ENCODE results near the gene SNCAIP.

SNCAIP gene

GRCh38 chr5:122385286-122385685, 73.2 kb downstream of the SNCAIP start:
- no peak for DNase-seq (ENCODE audit: extremely low read depth, low read depth)
- TF ChIP-seq CTCF (IDR thresholded peaks at IDR 0.05; ENCODE audit: low read depth, low read length) = no peak

- DNase-seq (ENCODE audit: extremely low read depth, low read depth) = no peak
- no peak for TF ChIP-seq CTCF (IDR thresholded peaks at IDR 0.05; ENCODE audit: low read depth, low read length)
Measured at GRCh38 chr5:122385808-122386207, 73.8 kb downstream of the SNCAIP start.

GRCh38 chr5:122390154-122390553, 78.1 kb downstream of the SNCAIP start:
- DNase-seq (ENCODE audit: extremely low read depth, low read depth) = no peak
- TF ChIP-seq CTCF (IDR thresholded peaks at IDR 0.05; ENCODE audit: low read depth, low read length) = no peak

- no peak for TF ChIP-seq CTCF (IDR thresholded peaks at IDR 0.05; ENCODE audit: low read depth, low read length)
Measured at GRCh38 chr5:122390694-122391093, 78.7 kb downstream of the SNCAIP start.

GRCh38 chr5:122391621-122392020, 79.6 kb downstream of the SNCAIP start:
- no peak for TF ChIP-seq CTCF (IDR thresholded peaks at IDR 0.05; ENCODE audit: low read depth, low read length)
- DNase-seq (ENCODE audit: extremely low read depth, low read depth) = no peak

More at GRCh38 chr5:122390694-122391093, 78.7 kb downstream of the SNCAIP start:
- DNase-seq (ENCODE audit: extremely low read depth, low read depth) = no peak

GRCh38 chr5:122392224-122392623, 80.2 kb downstream of the SNCAIP start:
- DNase-seq (ENCODE audit: extremely low read depth, low read depth) = no peak
- no peak for TF ChIP-seq CTCF (IDR thresholded peaks at IDR 0.05; ENCODE audit: low read depth, low read length)

GRCh38 chr5:122392824-122393223, 80.8 kb downstream of the SNCAIP start:
- TF ChIP-seq CTCF (IDR thresholded peaks at IDR 0.05; ENCODE audit: low read depth, low read length) = no peak
- peak; percentile 28 for DNase-seq (ENCODE audit: extremely low read depth, low read depth)

Measured in AG09319 (cell line).